ENCODE measurements around the gene ABCB11. TPM values are rescaled to one million over a fixed set of nuclear protein-coding genes. Genes with fewer than 3 reads are reported as not detected.
"Not testable (repeated sequence)": the region's sequence is repeated elsewhere in the genome, so short reads cannot be mapped to it uniquely, and the experiment has no call there.

The ABCB11 gene
- total and polyA plus RNA-seq, 2 donors from 2014 or later: 0.03 TPM; not detected in 1

DNA sequence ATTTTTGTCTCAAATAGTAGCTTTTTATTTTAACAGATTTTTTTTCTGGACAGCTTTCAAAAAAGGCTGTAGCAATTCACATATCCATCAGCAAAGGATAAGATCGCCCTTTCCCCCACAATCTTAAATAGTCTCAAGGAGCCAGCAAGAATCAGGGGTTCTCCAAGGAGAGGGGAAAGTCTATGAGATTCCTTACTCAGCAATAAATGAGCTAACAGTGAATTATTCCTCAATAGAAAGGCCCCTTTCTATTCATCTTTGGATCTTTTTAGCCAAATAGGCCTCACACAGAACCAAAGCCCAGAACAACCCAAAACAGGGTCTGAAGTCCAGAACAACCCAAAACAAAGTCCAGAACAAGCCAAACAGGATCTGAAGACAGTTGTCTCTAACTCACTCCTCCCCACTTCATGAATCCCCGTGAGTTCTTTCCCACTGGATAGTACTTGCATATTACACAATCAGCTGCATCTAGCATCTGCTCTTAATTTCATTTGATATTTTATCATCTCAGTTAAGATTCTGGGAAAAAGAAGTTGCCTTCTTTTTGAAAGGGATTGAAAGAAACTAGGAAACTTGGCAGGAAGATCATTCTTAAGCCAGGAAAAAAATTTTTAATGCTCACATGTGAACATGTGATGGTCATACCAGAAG is 34.9 kb upstream of the ABCB11 start:
- TF ChIP-seq, protein P1, sequence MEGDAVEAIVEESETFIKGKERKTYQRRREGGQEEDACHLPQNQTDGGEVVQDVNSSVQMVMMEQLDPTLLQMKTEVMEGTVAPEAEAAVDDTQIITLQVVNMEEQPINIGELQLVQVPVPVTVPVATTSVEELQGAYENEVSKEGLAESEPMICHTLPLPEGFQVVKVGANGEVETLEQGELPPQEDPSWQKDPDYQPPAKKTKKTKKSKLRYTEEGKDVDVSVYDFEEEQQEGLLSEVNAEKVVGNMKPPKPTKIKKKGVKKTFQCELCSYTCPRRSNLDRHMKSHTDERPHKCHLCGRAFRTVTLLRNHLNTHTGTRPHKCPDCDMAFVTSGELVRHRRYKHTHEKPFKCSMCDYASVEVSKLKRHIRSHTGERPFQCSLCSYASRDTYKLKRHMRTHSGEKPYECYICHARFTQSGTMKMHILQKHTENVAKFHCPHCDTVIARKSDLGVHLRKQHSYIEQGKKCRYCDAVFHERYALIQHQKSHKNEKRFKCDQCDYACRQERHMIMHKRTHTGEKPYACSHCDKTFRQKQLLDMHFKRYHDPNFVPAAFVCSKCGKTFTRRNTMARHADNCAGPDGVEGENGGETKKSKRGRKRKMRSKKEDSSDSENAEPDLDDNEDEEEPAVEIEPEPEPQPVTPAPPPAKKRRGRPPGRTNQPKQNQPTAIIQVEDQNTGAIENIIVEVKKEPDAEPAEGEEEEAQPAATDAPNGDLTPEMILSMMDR (IDR thresholded peaks at IDR 0.05; ENCODE audit: borderline replicate concordance, extremely low read depth, insufficient read depth): no peak
- no peak for FAIRE-seq

DNA sequence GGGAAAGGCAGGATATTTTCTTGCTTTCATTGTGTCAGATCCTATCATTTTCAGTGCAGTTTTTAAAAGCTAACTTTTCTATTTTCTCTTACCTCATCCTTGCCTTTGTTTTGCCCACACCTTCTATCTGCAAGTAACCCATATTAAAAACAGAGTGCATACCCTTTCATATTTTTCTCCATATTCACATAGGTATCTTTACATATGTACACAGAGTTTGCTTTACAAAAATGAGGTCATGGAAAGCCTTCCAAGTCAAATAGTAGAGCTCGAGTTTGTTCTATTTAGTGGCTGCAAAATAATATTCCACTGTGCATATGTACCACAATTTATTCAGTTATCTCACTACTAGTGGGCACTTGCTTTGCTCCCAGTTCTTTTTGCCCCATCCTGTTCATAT is 34.3 kb upstream of the ABCB11 start:
- no peak overlapping the region for H3K4me3 ChIP-seq (ENCODE audit: low read length in 3 of 3)
- intact Hi-C loops (cut with DNase I): no loop called here
- H3K36me3 ChIP-seq (ENCODE audit: control insufficient read depth in 2 of 3, insufficient read depth in 3 of 3, low read length in 3 of 3): no peaks in the 10 kb centered on the region
- no peaks in the 10 kb centered on the region for H3K9me3 ChIP-seq (ENCODE audit: control insufficient read depth in 2 of 3, insufficient read depth in 1 of 3, low read length in 3 of 3)
- no peaks in the 10 kb centered on the region for H3K4me1 ChIP-seq (ENCODE audit: control insufficient read depth in 2 of 3, insufficient read depth in 2 of 3, low read depth in 1 of 3, low read length in 3 of 3)
- TF ChIP-seq, protein P1 (IDR thresholded peaks at IDR 0.05; ENCODE audit: borderline replicate concordance, extremely low read depth, insufficient read depth): no peak
- H3K9ac ChIP-seq (ENCODE audit: low read length in 3 of 3): no peak overlapping the region
- FAIRE-seq (no peak), DNase-seq (no peak)
- no peaks in the 10 kb centered on the region for H3K27me3 ChIP-seq (ENCODE audit: control insufficient read depth, insufficient read depth, low read length)
- H3K27ac ChIP-seq (ENCODE audit: low read depth in 2 of 2, low read length in 2 of 2): no peak overlapping the region

More for the DNA sequence above, 34.9 kb upstream of the ABCB11 start:
- Histone ChIP-seq H3K4me1 (ENCODE audit: control insufficient read depth in 2 of 3, insufficient read depth in 2 of 3, low read depth in 1 of 3, low read length in 3 of 3) (no peaks in the 10 kb centered on the region), H3K27me3 (ENCODE audit: control insufficient read depth, insufficient read depth, low read length) (no peaks in the 10 kb centered on the region), H3K9me3 (ENCODE audit: control insufficient read depth in 2 of 3, insufficient read depth in 1 of 3, low read length in 3 of 3) (no peaks in the 10 kb centered on the region), H3K9ac (ENCODE audit: low read length in 3 of 3) (no peak overlapping the region), H3K36me3 (ENCODE audit: control insufficient read depth in 2 of 3, insufficient read depth in 3 of 3, low read length in 3 of 3) (no peaks in the 10 kb centered on the region), H3K27ac (ENCODE audit: low read depth in 2 of 2, low read length in 2 of 2) (no peak overlapping the region), H3K4me3 (ENCODE audit: low read length in 3 of 3) (no peak overlapping the region)
- intact Hi-C loops (cut with DNase I): no loop called here
- no peak for DNase-seq

DNA sequence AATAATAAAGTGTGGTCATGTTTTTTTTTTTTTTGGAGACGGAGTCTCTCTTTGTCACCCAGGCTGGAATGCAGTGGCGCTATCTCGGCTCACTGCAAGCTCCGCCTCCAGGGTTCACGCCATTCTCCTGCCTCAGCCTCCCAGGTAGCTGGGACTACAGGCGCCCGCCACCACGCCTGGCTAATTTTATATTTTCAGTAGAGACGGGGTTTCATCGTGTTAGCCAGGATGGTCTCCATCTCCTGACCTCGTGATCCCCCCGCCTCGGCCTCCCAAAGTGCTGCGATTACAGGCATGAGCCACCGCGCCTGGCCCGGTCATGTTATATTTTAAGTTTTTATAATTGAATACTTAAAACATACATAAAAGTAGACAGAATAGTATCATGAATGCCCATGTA is 33.1 kb upstream of the ABCB11 start:
- intact Hi-C loops (cut with DNase I); H3K27me3 ChIP-seq (ENCODE audit: control insufficient read depth, insufficient read depth, low read length); H3K36me3 ChIP-seq (ENCODE audit: control insufficient read depth in 2 of 3, insufficient read depth in 3 of 3, low read length in 3 of 3); H3K4me1 ChIP-seq (ENCODE audit: control insufficient read depth in 2 of 3, insufficient read depth in 2 of 3, low read depth in 1 of 3, low read length in 3 of 3); DNase-seq; H3K9me3 ChIP-seq (ENCODE audit: control insufficient read depth in 2 of 3, insufficient read depth in 1 of 3, low read length in 3 of 3); H3K9ac ChIP-seq (ENCODE audit: low read length in 3 of 3); H3K27ac ChIP-seq (ENCODE audit: low read depth in 2 of 2, low read length in 2 of 2); FAIRE-seq; H3K4me3 ChIP-seq (ENCODE audit: low read length in 3 of 3): not testable (repeated sequence)

DNA sequence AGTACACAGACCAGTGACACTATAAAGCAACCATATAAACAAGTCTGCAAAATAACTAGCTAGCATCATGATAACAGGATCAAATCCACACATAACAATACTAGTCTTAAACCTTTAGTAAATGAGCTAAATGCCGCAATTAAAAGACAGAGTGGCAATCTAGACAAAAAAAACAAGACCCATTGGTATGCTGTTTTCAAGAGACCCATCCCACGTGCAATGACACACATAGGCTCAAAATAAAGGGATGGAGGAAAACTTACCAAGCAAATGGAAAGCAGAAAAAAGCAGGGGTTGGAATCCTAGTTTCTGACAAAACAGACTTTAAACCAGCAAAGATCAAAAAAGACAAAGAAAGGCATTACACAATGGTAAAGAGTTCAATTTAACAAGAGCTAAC is 23.5 kb upstream of the ABCB11 start:
- FAIRE-seq; H3K27ac ChIP-seq (ENCODE audit: low read depth in 2 of 2, low read length in 2 of 2); H3K4me1 ChIP-seq (ENCODE audit: control insufficient read depth in 2 of 3, insufficient read depth in 2 of 3, low read depth in 1 of 3, low read length in 3 of 3); DNase-seq; intact Hi-C loops (cut with DNase I); H3K4me3 ChIP-seq (ENCODE audit: low read length in 3 of 3); H3K9ac ChIP-seq (ENCODE audit: low read length in 3 of 3); H3K36me3 ChIP-seq (ENCODE audit: control insufficient read depth in 2 of 3, insufficient read depth in 3 of 3, low read length in 3 of 3); H3K27me3 ChIP-seq (ENCODE audit: control insufficient read depth, insufficient read depth, low read length): not testable (repeated sequence)
- H3K9me3 ChIP-seq (ENCODE audit: control insufficient read depth in 2 of 3, insufficient read depth in 1 of 3, low read length in 3 of 3): peaks cover 0 to 13% (median 0%) of the 10 kb centered on the region in 3 donors

All from kidney (tissue), 14 donors.